Measurements from ENCODE around the gene TMPRSS7.
"Not testable (repeated sequence)": the region's sequence is repeated elsewhere in the genome, so short reads cannot be mapped to it uniquely, and the experiment has no call there.

TMPRSS7 gene

GRCh38 chr3:112072387-112073060, 38.0 kb downstream of the TMPRSS7 start:
- DNase-seq (ENCODE audit: low spot score): not testable (repeated sequence)

- no peak for DNase-seq (ENCODE audit: low spot score)
These were observed 39.5 kb downstream of the TMPRSS7 start for GRCh38 chr3:112074006-112074405.

GRCh38 chr3:112074616-112075497, 40.3 kb downstream of the TMPRSS7 start:
- DNase-seq (ENCODE audit: low spot score): no peak

GRCh38 chr3:112078125-112079083, 43.9 kb downstream of the TMPRSS7 start:
- DNase-seq (ENCODE audit: low spot score): no peak

GRCh38 chr3:112083239-112083638, 48.7 kb downstream of the TMPRSS7 start:
- DNase-seq (ENCODE audit: low spot score): no peak

GRCh38 chr3:112084980-112085705, 50.6 kb downstream of the TMPRSS7 start:
- DNase-seq (ENCODE audit: low spot score): no peak

GRCh38 chr3:112085735-112086075, 51.2 kb downstream of the TMPRSS7 start:
- DNase-seq (ENCODE audit: low spot score): no peak

DNA sequence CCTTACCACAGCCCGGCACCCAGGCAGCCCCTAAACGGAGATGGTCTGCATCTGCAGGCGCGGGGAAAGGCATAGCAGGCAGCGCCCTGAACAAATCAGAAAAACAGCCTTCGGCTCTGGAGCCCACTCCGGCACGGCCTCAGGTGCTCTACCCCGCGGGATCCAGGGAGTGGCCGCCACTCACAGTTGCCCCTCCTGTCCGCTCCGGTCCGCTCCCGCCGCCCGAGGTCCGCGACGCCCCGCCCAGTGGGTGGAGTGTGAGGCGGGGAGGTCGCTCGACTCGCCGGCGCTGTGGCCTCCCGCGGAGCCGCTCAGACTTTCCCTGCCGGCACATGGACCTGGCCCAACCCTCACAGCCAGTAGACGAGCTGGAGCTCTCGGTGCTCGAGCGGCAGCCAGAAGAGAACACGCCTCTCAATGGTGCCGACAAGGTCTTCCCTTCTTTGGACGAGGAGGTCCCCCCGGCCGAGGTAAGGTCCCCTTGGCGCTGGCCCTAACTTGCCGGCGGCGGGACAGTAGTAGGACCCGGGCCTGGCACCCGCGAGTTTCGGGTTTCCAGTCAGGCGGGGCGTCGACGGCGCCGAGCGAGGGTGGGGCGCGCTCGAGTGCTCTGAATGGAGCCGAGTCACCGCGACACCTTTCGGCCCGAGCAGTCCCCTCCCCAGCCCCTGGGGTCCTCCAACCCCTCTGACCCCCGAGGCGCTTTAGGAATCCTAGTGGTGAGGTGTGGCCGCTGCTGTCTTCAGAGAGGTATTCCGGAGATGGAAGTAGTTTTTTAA, 51.7 kb downstream of the TMPRSS7 start, which contains the start of gene C3orf52:
TSS of gene C3orf52 (plus strand) at position 314 of the 779 bp plus-strand sequence. CDS start at position 333, 19 bp downstream.
- peak; percentile 3 for DNase-seq (ENCODE audit: low spot score)

DNA sequence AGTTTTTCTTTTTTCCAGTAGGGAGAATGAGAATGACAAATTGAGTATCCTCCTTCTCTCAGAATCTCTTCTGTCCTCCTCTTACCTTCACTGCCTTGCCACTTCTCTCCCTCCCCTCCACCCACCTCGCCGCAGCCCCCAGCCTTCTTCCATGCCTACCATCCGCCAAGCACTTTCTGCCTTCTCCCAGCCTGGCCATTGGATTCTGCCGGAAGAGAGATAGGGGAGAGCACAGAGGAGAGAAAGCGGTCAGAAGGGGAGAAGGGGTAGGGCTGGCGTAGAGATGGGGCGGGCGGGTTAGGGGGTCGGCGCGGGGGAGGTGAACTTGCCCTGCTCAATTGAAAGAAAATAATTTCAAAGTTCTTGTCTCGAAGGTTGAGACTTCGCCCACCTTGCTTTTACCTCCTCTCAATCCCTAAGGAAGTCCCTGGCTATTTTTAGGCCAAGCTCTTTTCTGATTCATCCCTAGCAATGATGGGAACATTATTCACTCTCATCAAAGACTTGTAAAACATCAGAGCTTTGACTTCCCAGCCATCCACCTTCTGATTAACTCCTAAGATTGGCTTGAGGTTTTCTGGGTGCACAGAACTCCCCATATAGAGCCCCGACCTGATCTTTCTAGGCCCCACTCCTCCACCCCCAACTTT, 52.5 kb downstream of the TMPRSS7 start:
- DNase-seq (ENCODE audit: low spot score): no peak

DNA sequence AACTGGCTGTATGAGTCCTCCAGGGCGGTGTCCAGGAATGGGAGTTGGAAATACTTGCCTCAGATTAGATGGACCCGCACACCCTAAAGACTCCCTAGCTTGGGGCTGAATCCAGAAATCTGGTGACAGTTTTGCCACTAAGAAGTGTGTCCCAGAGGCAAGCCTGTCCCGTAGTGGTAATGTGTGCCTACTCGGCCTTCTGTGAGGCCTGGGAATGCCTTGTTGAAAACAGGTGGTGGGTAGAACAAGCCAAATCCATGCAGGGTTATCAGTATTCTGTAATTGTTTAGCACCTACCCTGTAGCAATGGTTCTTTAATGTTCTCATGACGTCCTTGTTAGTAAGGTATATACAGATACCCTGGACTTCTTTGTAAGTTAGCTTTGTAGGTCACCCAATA, 53.2 kb downstream of the TMPRSS7 start:
- DNase-seq (ENCODE audit: low spot score): no peak

DNA sequence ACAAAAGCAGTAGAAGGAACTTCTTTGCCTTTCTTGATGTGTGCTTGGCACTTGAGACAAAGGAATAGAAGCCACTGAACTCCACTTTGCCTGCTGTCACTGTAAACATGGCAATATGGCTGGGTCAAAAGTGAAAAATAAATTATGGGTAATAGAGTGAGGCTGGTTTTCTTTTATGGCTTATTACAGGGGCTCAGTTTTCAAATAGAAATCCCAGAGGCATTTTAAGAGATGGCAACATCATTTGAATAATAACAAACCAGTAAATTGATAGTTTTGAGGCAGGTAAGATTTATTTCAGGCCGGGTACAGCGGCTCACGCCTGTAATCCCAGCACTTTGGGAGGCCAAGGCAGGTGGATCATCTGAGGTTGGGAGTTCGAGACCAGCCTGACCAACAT, 54.4 kb downstream of the TMPRSS7 start:
- DNase-seq (ENCODE audit: low spot score): no peak

DNA sequence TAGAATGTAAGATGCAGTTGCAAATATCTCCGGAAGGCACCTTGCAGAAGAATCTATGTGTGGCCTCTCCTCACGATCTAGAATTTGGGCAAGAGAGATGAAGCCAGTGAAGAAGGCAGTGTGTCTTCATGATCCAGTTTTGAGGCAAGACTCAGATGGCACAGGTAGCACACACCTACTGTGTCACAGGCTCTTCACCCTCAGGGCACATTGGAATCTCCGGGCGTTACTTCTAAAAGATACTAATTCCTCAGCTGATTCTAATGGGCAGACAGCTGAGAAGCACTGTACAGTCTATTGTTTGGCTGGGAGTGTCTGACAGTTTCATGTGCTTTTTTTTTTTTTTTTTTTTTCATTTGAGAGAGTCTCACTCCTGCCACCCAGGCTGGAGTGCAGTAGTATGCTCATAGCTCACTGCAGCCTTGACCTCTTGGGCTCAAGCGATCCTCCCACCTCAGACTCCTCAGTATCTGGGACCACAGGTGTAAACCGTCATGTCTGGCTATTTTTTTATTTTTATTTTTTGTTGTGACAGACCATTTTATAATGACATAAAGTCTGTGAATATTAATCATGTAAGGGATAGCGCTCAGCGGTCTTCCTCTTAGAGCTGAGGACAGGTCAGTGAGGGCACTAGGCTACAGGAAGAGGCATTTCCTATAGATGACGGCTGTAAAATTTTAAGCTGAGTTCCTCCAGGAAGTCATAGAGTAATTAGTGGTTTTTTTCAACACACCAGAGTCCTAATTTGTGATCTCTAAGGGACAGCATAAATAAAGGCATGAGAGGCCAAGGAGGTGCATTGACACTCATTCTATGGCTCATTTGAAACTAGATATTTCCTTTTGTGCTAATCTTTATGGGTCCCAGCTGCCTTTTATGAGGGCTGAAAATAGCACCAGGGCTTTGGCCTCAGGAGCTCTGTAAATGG, 55.7 kb downstream of the TMPRSS7 start:
- no peak for DNase-seq (ENCODE audit: low spot score)

DNA sequence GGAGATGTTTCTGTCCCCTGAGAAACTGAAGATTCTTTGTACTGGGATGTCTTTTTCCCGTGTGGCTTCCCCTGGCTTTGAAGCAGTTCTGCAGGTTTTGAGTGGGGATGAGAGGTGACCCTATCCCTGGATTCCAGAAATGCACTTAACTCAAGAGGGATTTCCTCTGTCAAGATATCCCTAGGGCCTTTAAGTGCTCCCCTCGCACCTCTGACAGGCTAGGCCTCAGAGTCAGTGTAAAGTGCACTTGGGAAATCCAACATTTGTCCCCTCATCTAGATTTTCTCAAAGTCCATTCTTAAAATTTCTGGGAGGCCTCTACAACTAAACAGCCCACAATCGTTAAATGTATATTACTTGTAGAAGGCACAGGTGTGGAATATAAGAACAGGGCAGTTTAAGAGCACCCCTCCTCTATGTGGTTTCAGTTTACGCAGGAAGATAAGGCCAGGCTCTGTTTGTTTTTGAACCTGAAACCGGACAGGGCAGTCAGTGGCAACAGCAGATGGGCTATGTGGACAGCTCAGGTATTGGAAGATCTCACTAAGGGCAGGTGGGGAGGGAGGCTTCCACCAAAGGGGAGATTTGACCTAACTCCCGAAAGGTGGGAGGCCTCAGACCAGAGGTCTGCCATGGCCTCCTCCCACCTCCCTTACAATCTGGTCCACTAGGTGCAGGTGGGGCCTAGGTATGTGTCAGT, 56.5 kb downstream of the TMPRSS7 start:
- no peak for DNase-seq (ENCODE audit: low spot score)

- DNase-seq (ENCODE audit: low spot score): no peak
These were observed 58.1 kb downstream of the TMPRSS7 start for GRCh38 chr3:112092496-112093179.

- DNase-seq (ENCODE audit: low spot score): no peak
These were observed 58.6 kb downstream of the TMPRSS7 start for GRCh38 chr3:112093180-112093522.

DNA sequence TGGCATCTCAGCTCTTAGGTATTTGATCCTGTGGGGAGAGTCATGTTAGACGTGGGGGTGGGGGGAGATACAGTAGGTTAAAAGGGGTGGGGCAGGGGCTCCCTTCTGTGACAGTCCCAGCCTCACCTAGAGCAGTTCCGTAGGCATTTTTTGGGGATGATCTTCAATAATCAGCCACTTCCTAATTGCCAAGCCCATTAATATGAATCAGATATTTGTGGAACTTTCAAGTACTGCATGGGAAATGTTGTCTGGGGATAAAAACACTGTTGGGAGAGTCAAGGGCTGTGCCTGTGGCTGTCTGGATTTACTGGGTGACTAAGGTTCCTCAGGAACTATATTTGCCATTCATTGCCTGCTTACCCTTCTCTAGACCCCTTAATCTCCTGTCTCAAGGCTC, 61.2 kb downstream of the TMPRSS7 start:
- no peak for DNase-seq (ENCODE audit: low spot score)

GRCh38 chr3:112096176-112096575, 61.6 kb downstream of the TMPRSS7 start:
- no peak for DNase-seq (ENCODE audit: low spot score)

DNA sequence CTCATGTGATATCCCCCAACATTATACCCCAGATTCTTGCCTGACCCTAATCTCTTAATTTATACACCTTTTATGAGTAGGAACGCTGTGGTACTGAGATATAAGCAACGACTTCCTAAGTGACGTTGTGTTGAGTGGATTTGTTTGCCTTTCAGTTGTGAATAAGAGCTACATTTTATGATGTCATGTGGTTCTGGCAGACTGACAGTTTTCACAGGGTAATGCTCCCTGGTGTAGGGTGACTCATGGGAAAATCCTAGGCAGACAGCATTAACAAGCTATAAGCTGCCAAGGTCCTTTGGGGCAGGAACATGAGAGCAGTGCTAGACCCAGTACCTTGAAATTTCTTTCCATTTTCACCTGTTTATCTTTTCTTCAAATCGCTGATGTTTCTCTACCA, 62.8 kb downstream of the TMPRSS7 start:
- peak; percentile 4 for DNase-seq (ENCODE audit: low spot score)
